Lower lobe of right lung (tissue), 2 donors: ENCODE data around the gene ACOT12. TPM values are rescaled to one million over a fixed set of nuclear protein-coding genes. Genes with fewer than 3 reads are reported as not detected.

Experiments used
- ATAC-seq, 2 donors: fragments of 200-7000 bp; cut with Tn5 transposase; one replicate each; pipeline ENCODE4 v1.9.1; 2020 to 2022; ENCODE audit warnings: mild to moderate bottlenecking in 2 of 2, moderate library complexity in 2 of 2
- DNase-seq: peaks from one replicate; pipeline ENCODE4 v3.0.0-alpha.2; 2020
- H3K27ac ChIP-seq: fragments of 200-600 bp; one replicate; pipeline ENCODE4 v1.8.0; 2022
- H3K27me3 ChIP-seq: fragments of 200-600 bp; one replicate; pipeline ENCODE4 v1.8.0; 2022; ENCODE audit warnings: low read depth
- H3K36me3 ChIP-seq: fragments of 200-600 bp; one replicate; pipeline ENCODE4 v1.8.0; 2022; ENCODE audit warnings: mild to moderate bottlenecking
- H3K4me1 ChIP-seq: fragments of 200-600 bp; one replicate; pipeline ENCODE4 v1.8.0; 2022
- H3K4me3 ChIP-seq: fragments of 200-600 bp; one replicate; pipeline ENCODE4 v1.8.0; 2022; ENCODE audit warnings: mild to moderate bottlenecking
- H3K9me3 ChIP-seq: fragments of 200-600 bp; one replicate; pipeline ENCODE4 v1.8.0; 2022
- CTCF ChIP-seq: fragments of 200-600 bp; IDR thresholded peaks from one replicate; pipeline ENCODE4 v1.8.0; 2022; ENCODE audit warnings: antibody characterized with exemption, mild to moderate bottlenecking
- intact Hi-C: fragments of 100-400 bp; cut with DNase I; formaldehyde crosslinking; loops from one replicate; pipeline ENCODE4 v1.11.0; 2022
- total RNA-seq: library from RNA; stranded (reverse); fragmentation: NEBNext Ultra II Directional; extraction: Animal tissue kit (Norgen Biotek cat#: 25700); gene quantifications from one replicate; pipeline ENCODE4 v1.2.1, GENCODE V29; 2021
- donor health status: DM: no; HTN: yes; CAD: no; lungs with severe emphysema.

ACOT12 gene
- total RNA-seq, 1 donor from 2014 or later: not detected

- no peak for DNase-seq
- Histone ChIP-seq H3K4me1 (no peaks in the 10 kb centered on the region), H3K27ac (no peak overlapping the region), H3K4me3 (no peak overlapping the region), H3K27me3 (no peaks in the 10 kb centered on the region), H3K36me3 (no peaks in the 10 kb centered on the region), H3K9me3 (no peaks in the 10 kb centered on the region)
- intact Hi-C loops: no loop called here
- TF ChIP-seq CTCF: no peak
- peak in 1 of 2 donors; percentile 38 for ATAC-seq
Measured at GRCh38 chr5:81355291-81356251, 38.4 kb downstream of the ACOT12 start.

- intact Hi-C loops: no loop called here
- no peak for ATAC-seq
- H3K4me3 ChIP-seq: no peak overlapping the region
- H3K36me3 ChIP-seq: no peaks in the 10 kb centered on the region
- no peaks in the 10 kb centered on the region for H3K27me3 ChIP-seq
- TF ChIP-seq CTCF: no peak
- H3K9me3 ChIP-seq: no peaks in the 10 kb centered on the region
- no peak overlapping the region for H3K27ac ChIP-seq
- no peaks in the 10 kb centered on the region for H3K4me1 ChIP-seq
- no peak for DNase-seq
Measured at GRCh38 chr5:81354093-81354492, 39.8 kb downstream of the ACOT12 start.

GRCh38 chr5:81353189-81353588 lies 40.7 kb downstream of the ACOT12 start:
- no peak overlapping the region for H3K27ac ChIP-seq
- no peak overlapping the region for H3K4me3 ChIP-seq
- no peaks in the 10 kb centered on the region for H3K27me3 ChIP-seq
- ATAC-seq: no peak
- no peaks in the 10 kb centered on the region for H3K4me1 ChIP-seq
- H3K36me3 ChIP-seq: no peaks in the 10 kb centered on the region
- intact Hi-C loops: no loop called here
- no peaks in the 10 kb centered on the region for H3K9me3 ChIP-seq
- no peak for TF ChIP-seq CTCF
- DNase-seq: no peak

- Histone ChIP-seq H3K4me1 (no peaks in the 10 kb centered on the region), H3K9me3 (no peaks in the 10 kb centered on the region), H3K27me3 (no peaks in the 10 kb centered on the region), H3K4me3 (no peak overlapping the region), H3K27ac (no peak overlapping the region), H3K36me3 (no peaks in the 10 kb centered on the region)
- intact Hi-C loops: no loop called here
- no peak for ATAC-seq
- TF ChIP-seq CTCF: no peak
- DNase-seq: no peak
Measured at GRCh38 chr5:81350507-81350906, 43.4 kb downstream of the ACOT12 start.

GRCh38 chr5:81349161-81349560 lies 44.8 kb downstream of the ACOT12 start:
- H3K27me3 ChIP-seq: no peaks in the 10 kb centered on the region
- TF ChIP-seq CTCF: no peak
- intact Hi-C loops: no loop called here
- H3K4me3 ChIP-seq: no peak overlapping the region
- ATAC-seq: no peak
- H3K36me3 ChIP-seq: no peaks in the 10 kb centered on the region
- H3K9me3 ChIP-seq: no peaks in the 10 kb centered on the region
- DNase-seq: no peak
- no peaks in the 10 kb centered on the region for H3K4me1 ChIP-seq
- no peak overlapping the region for H3K27ac ChIP-seq
